Measurements from ENCODE around the gene SORCS2. TPM values are rescaled to one million over a fixed set of nuclear protein-coding genes. Genes with fewer than 3 reads are reported as not detected.

The SORCS2 gene
- total RNA-seq, 1 donor from 2014 or later: under 0.01 TPM

- DNase-seq (ENCODE audit: low read depth in 2 of 2): peak; percentile 36 to 62
Measured at GRCh38 chr4:7719354-7720174, 527.2 kb downstream of the SORCS2 start.

GRCh38 chr4:7721984-7722551, 529.7 kb downstream of the SORCS2 start:
- DNase-seq (ENCODE audit: low read depth in 2 of 2): peak; percentile 35 to 67

GRCh38 chr4:7722766-7723387, 530.5 kb downstream of the SORCS2 start:
- peak in 1 of 2 donors; percentile 33 for DNase-seq (ENCODE audit: low read depth in 2 of 2)

GRCh38 chr4:7723625-7724024, 531.3 kb downstream of the SORCS2 start:
- no peak for DNase-seq (ENCODE audit: low read depth in 2 of 2)

GRCh38 chr4:7725951-7726350, 533.6 kb downstream of the SORCS2 start:
- DNase-seq (ENCODE audit: low read depth in 2 of 2): no peak

- DNase-seq (ENCODE audit: low read depth in 2 of 2): no peak
Measured at GRCh38 chr4:7726665-7727413, 534.5 kb downstream of the SORCS2 start.

- no peak for DNase-seq (ENCODE audit: low read depth in 2 of 2)
Measured at GRCh38 chr4:7727749-7728148, 535.4 kb downstream of the SORCS2 start.

GRCh38 chr4:7731437-7731836, 539.1 kb downstream of the SORCS2 start:
- no peak for DNase-seq (ENCODE audit: low read depth in 2 of 2)

GRCh38 chr4:7732263-7732662, 539.9 kb downstream of the SORCS2 start:
- no peak for DNase-seq (ENCODE audit: low read depth in 2 of 2)

GRCh38 chr4:7733201-7733600, 540.9 kb downstream of the SORCS2 start:
- DNase-seq (ENCODE audit: low read depth in 2 of 2): no peak

GRCh38 chr4:7733801-7734650, 541.7 kb downstream of the SORCS2 start:
- no peak for DNase-seq (ENCODE audit: low read depth in 2 of 2)

- no peak for DNase-seq (ENCODE audit: low read depth in 2 of 2)
Measured at GRCh38 chr4:7734651-7735260, 542.4 kb downstream of the SORCS2 start.

- no peak for DNase-seq (ENCODE audit: low read depth in 2 of 2)
Measured at GRCh38 chr4:7735395-7735794, 543.1 kb downstream of the SORCS2 start.

- DNase-seq (ENCODE audit: low read depth in 2 of 2): no peak
Measured at GRCh38 chr4:7735961-7736360, 543.6 kb downstream of the SORCS2 start.

GRCh38 chr4:7736436-7737267, 544.3 kb downstream of the SORCS2 start:
- peak; percentile 17 to 68 for DNase-seq (ENCODE audit: low read depth in 2 of 2)

GRCh38 chr4:7737268-7737645, 544.9 kb downstream of the SORCS2 start:
- DNase-seq (ENCODE audit: low read depth in 2 of 2): no peak

GRCh38 chr4:7737752-7738457, 545.6 kb downstream of the SORCS2 start:
- DNase-seq (ENCODE audit: low read depth in 2 of 2): no peak

- DNase-seq (ENCODE audit: low read depth in 2 of 2): no peak
Measured at GRCh38 chr4:7738458-7739076, 546.2 kb downstream of the SORCS2 start.
